Activated CD4-positive, alpha-beta memory T cell treated with anti-CD3 and anti-CD28 coated beads for 36 hours (primary cell): ENCODE data around the gene WDR86. TPM values are rescaled to one million over a fixed set of nuclear protein-coding genes. Genes with fewer than 3 reads are reported as not detected.

ENCODE experiments used
- CTCF ChIA-PET: fragments of 350-600 bp; sonication (Branson Sonifier 250); formaldehyde crosslinking; loops from one replicate; lab custom pipeline; 2021; ENCODE audit warnings: antibody characterized with exemption, inconsistent platforms; lab: Charles Lee
- POLR2A ChIA-PET: fragments of 350-600 bp; sonication (Branson Sonifier 250); formaldehyde crosslinking; loops from one replicate; lab custom pipeline; 2021; ENCODE audit warnings: antibody characterized with exemption; lab: Charles Lee
- DNase-seq: peaks from one replicate; pipeline ENCODE4 v3.0.0-alpha.2; 2020
- H3K27ac Mint-ChIP-seq: one replicate; pipeline ENCODE4 v1.8.0; 2021; ENCODE audit warnings: mixed read lengths
- H3K27me3 Mint-ChIP-seq: one replicate; pipeline ENCODE4 v1.8.0; 2021; ENCODE audit warnings: mixed read lengths
- H3K36me3 Mint-ChIP-seq: one replicate; pipeline ENCODE4 v1.8.0; 2021; ENCODE audit warnings: mixed read lengths
- H3K4me1 Mint-ChIP-seq: one replicate; pipeline ENCODE4 v1.8.0; 2021; ENCODE audit warnings: low read depth, mixed read lengths
- H3K4me3 Mint-ChIP-seq: one replicate; pipeline ENCODE4 v1.8.0; 2021; ENCODE audit warnings: mild to moderate bottlenecking, mixed read lengths
- H3K9me3 Mint-ChIP-seq: one replicate; pipeline ENCODE4 v1.8.0; 2021; ENCODE audit warnings: mixed read lengths
- intact Hi-C: fragments of 100-400 bp; cut with micrococcal nuclease; formaldehyde crosslinking; loops from one replicate; pipeline ENCODE4 v1.15.1; 2023
- total RNA-seq, 2 experiments: library from RNA; stranded (reverse); gene quantifications; one replicate each; pipeline ENCODE4 v1.2.3, GENCODE V29; 2021

Gene WDR86
- total RNA-seq, 2 experiments from 2014 or later = 0.17 to 0.43 TPM

DNA sequence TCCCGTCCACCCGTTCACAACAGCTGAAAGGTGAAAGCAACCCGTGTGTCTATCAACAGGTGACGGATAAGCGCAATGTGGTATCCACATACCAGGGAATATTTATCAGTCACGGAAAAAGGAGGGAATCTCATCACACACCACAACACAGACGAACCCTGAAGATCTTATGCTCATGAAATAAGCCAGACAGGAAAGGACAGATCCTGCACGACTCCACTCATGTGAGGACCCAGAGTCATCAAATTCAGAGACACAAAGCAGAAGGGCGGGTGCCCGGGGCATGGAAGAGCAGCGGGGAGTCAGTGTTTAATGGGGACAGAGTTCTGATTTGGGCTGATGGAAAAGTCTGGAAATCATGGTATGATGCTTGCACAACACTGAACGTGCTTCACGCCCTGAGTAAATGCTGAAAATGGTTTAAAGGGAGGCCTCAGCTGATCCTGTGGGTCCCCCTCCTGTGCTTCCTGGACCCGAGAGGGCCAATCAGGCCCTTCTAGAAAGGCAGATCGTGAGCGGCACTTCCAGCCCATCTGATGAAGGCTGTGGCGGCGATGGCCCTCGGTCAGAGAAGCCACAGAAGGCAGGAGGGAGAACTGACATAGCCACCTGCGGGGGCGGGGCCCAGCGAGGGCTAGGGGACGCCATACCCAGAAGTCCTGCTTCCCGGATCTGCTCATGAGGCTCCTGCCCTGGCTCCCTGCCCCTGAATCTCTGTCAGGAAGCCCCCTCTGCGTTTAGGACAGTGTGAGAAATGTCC is 19.1 kb downstream of the WDR86 start:
- POLR2A ChIA-PET = no interaction called here
- intact Hi-C loops = no loop called here
- no peak overlapping the region for H3K4me3 Mint-ChIP-seq
- H3K9me3 Mint-ChIP-seq = no peaks in the 10 kb centered on the region
- DNase-seq = no peak
- CTCF ChIA-PET = interaction anchor here (1.1 kb wide), 1 partner anchor 57 kb away, joined by 3 read pairs; no protein-coding TSS in a partner anchor
- no peak overlapping the region for H3K27ac Mint-ChIP-seq
- H3K36me3 Mint-ChIP-seq = no peaks in the 10 kb centered on the region
- H3K4me1 Mint-ChIP-seq = no peaks in the 10 kb centered on the region
- no peaks in the 10 kb centered on the region for H3K27me3 Mint-ChIP-seq

DNA sequence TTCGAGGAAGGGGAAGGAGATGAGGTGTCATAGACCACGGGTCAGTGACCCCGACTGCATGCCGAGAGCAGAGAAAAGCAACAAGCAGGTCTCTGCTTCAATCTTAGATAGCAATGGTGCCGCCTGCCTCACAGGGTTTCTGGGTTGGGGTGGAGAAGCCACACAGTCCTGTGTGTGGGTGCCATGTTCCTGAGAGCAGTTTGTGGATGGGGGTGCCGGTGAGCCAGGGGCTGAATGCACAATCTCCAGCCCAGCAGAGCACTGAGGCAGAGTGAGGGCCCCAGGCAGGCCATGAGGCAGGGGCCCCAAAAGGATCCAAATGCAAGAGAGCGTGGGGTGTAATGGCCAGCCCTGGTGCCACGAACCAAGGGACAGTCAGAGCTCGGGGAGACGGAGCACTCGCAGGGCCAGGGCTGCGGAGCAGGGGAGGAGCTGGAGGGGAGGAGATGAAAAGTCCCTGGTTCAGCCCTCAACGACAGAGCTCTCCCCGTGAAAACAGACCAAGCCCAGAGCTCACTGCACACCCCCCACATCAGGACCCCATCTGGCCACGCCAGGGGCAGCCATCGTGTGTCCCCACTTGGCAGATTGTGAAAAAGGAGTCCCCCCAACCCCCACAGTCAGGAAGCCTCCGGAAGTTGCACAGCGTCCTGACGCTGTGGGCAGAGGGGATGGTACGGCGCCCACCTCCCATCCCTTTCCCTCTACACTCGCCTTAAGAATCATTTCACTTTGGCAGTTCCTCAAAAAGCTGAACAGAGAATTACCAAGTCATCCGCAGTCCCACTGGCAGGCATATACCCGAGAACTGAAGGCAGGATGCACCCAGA is 19.9 kb downstream of the WDR86 start:
- no peaks in the 10 kb centered on the region for H3K9me3 Mint-ChIP-seq
- no peak for DNase-seq
- H3K4me3 Mint-ChIP-seq = no peak overlapping the region
- no peak overlapping the region for H3K27ac Mint-ChIP-seq
- intact Hi-C loops = no loop called here
- H3K4me1 Mint-ChIP-seq = no peaks in the 10 kb centered on the region
- CTCF ChIA-PET = interaction anchor here (1.1 kb wide), 1 partner anchor 58 kb away, joined by 3 read pairs; no protein-coding TSS in a partner anchor
- H3K36me3 Mint-ChIP-seq = no peaks in the 10 kb centered on the region
- no peaks in the 10 kb centered on the region for H3K27me3 Mint-ChIP-seq
- POLR2A ChIA-PET = no interaction called here

DNA sequence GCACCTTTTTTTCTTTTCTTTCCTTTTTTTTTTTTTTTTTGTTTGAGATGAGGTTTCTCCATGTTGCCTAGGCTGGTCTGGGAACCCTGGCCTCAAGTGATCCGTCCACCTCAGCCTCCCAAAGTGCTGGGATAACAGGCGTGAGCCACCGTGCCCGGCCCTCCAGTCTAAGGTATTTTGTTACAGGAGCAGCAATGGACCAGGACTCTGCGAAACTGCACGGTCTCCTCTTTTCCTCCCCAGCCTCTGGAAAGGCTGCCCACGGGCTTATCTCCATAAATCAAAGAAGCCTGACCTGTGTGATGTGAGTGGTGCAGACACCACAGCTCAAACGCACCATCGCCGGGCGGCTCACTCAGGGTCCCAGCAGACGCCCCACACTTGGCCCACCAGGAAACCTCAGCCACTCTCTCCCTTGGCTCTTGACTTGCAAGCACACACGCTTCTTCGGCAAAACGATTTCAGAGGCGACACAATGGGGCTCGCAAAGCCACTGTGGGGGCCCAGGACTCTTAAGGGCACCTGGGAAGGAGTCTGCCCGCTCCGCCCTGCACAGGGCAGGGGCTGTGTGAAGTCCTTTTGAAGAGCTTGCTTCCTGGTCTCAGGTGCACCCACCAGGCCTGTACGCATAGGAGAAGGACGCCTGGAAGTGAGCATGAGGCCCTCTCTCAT is 20.6 kb downstream of the WDR86 start:
- POLR2A ChIA-PET = no interaction called here
- intact Hi-C loops = no loop called here
- DNase-seq = no peak
- Mint-ChIP-seq H3K9me3 (no peaks in the 10 kb centered on the region), H3K4me3 (no peak overlapping the region), H3K27me3 (no peaks in the 10 kb centered on the region), H3K4me1 (no peaks in the 10 kb centered on the region), H3K36me3 (no peaks in the 10 kb centered on the region), H3K27ac (no peak overlapping the region)
- CTCF ChIA-PET = interaction anchor here (1.1 kb wide), 1 partner anchor 59 kb away, joined by 3 read pairs; no protein-coding TSS in a partner anchor

DNA sequence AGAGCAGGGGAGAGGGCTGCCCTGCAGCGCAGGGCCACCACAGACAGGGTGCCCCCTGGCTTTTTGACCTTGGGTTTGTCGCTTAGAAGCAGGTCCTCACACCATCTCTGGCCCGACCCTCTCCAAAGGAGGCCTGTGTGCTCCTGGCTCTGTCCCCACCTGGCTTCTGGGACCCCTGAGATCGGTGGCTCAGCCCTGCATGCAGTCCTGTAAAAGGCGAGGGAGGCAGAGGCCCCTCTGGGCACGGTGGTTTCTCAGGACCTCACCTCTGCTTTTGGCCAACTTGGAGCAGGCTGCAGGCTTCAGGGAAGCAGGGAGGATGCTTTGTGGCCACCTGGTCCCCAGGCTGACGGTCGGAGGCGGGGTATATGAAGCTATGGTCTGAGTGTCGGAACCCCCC is 21.4 kb downstream of the WDR86 start:
- no peak for DNase-seq
- H3K4me1 Mint-ChIP-seq = no peaks in the 10 kb centered on the region
- H3K36me3 Mint-ChIP-seq = no peaks in the 10 kb centered on the region
- ChIA-PET POLR2A (no interaction called here), CTCF (no interaction called here)
- no peak overlapping the region for H3K4me3 Mint-ChIP-seq
- no peaks in the 10 kb centered on the region for H3K9me3 Mint-ChIP-seq
- intact Hi-C loops = no loop called here
- H3K27ac Mint-ChIP-seq = no peak overlapping the region
- peaks cover 2% of the 10 kb centered on the region for H3K27me3 Mint-ChIP-seq

DNA sequence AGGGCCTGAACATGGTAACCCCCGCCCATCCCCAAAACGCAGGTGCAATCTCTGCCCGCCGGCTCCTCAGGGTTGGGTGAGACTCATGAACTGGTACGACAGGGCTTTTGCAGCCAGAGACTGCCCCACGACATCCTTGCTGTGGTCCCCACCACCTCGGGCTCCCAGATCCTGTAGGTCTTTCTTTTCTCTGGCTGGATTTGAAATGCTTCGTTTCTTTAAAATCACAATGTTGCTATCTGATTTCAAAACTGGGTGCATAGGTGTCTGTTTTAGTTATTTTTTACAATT is 21.9 kb downstream of the WDR86 start:
- intact Hi-C loops = no loop called here
- no peak for DNase-seq
- ChIA-PET POLR2A (no interaction called here), CTCF (no interaction called here)
- Mint-ChIP-seq H3K9me3 (no peaks in the 10 kb centered on the region), H3K36me3 (no peaks in the 10 kb centered on the region), H3K4me1 (no peaks in the 10 kb centered on the region), H3K4me3 (no peak overlapping the region), H3K27ac (no peak overlapping the region), H3K27me3 (peaks cover 3% of the 10 kb centered on the region)

DNA sequence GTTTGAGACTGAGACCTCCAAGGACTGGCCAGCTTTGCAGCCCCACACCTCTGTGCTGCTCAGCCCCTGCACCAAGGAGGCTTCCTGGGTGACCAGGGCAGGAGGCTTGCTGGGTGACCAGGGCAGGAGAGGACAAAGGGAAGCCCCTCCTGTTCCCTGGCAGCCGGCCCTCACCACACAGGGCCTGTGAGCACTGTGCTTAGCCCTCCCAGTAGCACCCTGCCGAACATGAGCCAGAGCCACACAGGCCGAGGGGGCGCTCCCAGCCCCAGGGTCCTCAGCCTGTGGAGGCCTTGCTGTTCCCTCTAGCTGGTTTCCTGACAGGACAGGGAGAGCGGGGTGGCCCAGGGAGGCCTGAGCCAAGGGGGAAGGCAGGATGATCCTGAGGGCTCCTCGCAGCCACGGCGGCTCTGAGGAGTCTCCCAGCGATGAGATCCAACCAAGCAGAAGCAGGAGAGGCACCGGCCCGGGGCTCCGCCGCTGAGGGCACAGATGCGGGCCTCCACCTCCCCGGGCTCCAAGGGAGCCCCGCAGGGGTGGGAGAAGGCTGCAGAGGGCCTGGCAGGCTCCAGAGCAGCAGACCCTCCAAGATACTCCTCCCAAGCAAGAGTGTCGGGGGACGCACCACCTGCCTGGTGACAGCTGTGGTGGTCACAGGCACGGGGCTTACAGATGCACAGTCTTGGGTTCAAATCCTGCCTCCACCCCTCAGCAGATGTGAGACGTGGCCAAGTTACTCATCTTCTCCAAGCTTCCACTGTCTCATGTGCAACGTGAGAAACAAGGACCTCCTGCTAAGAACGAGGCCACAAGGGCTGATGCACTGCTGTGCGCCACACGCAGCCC is 22.5 kb downstream of the WDR86 start:
- Mint-ChIP-seq H3K27ac (no peak overlapping the region), H3K4me1 (peaks cover 2% of the 10 kb centered on the region), H3K27me3 (peaks cover 5% of the 10 kb centered on the region), H3K4me3 (no peak overlapping the region), H3K36me3 (no peaks in the 10 kb centered on the region), H3K9me3 (no peaks in the 10 kb centered on the region)
- POLR2A ChIA-PET = no interaction called here
- DNase-seq = no peak
- intact Hi-C loops = no loop called here
- CTCF ChIA-PET = no interaction called here

DNA sequence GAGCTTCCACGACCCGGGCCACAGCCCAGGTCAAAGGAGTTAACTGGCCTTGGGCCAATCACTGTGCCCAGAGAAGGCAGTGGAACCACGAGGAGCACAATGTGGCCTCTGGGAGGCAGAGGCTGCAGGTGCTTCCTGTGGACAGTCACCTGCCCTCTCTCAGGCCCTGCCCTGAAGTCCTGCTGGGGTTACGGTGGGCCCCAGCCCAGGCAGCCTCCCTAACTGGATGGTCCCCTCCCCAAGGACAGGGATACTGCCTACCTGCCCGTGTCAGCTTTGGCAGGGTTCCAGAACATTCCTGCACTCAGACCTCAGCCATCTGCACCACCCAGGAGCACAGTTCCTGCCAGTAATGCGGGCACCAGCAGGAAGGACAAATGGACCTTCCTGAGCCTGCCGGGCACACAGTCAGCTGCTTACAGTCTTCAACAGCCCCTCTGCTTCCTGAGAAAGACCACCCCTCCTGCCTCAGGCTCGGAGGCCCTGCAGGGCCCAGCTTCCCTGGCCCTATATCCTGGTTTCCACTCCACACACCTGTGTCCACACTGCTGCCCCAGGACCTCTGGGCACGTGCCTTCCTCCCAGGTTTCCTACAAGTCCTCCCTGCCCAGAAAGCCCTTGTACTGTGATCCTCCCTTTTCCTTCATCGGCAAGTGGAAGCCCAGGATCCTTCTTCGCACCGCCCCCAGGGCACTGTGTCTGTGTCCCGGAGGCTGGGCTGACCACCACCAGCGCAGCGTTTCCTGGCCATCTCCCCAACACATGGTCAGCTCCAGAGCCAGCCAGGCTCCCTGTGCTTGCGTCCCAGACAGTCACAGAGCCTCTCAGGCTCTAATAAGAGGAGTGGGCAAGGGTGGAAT is 23.3 kb downstream of the WDR86 start:
- Mint-ChIP-seq H3K9me3 (no peaks in the 10 kb centered on the region), H3K4me1 (peaks cover 6% of the 10 kb centered on the region), H3K4me3 (no peak overlapping the region), H3K27ac (no peak overlapping the region), H3K27me3 (peaks cover 9% of the 10 kb centered on the region), H3K36me3 (no peaks in the 10 kb centered on the region)
- no peak for DNase-seq
- intact Hi-C loops = no loop called here
- ChIA-PET POLR2A (no interaction called here), CTCF (no interaction called here)

DNA sequence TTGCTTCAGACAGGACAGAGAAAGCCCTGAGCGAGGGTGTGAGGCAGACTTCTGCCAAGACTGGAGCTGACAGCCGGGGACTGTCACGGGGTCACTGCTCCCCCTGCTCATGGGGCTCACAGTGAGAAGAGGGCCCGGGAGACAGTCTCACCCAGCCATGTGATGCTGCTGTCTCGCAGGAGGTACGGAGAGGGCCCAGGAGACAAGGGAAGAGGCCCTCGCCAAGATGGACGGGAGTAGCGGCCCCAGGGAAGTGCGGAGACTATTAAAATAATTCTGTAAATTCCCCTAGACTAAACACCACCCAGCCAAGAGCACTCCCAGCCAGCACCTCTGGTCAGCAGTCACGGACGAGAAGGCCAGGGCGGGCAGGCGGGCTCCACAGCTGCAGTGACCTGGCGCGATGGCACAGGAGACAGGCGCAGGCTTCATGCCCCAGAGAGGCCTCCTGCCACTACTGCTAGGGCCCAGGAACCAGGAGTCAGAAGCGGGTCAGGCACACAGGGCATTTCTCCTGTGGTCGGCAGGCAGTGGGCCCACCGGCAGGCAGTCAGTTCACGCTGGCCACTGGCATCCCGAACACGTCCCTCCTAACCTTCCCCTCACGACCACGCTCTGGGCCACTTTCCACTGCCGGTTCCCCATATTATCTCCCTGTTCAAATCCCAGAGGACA is 24.1 kb downstream of the WDR86 start:
- H3K27me3 Mint-ChIP-seq = peaks cover 9% of the 10 kb centered on the region
- ChIA-PET CTCF (no interaction called here), POLR2A (no interaction called here)
- no peaks in the 10 kb centered on the region for H3K9me3 Mint-ChIP-seq
- DNase-seq = no peak
- H3K36me3 Mint-ChIP-seq = no peaks in the 10 kb centered on the region
- H3K4me1 Mint-ChIP-seq = peaks cover 6% of the 10 kb centered on the region
- H3K4me3 Mint-ChIP-seq = no peak overlapping the region
- intact Hi-C loops = no loop called here
- H3K27ac Mint-ChIP-seq = no peak overlapping the region

DNA sequence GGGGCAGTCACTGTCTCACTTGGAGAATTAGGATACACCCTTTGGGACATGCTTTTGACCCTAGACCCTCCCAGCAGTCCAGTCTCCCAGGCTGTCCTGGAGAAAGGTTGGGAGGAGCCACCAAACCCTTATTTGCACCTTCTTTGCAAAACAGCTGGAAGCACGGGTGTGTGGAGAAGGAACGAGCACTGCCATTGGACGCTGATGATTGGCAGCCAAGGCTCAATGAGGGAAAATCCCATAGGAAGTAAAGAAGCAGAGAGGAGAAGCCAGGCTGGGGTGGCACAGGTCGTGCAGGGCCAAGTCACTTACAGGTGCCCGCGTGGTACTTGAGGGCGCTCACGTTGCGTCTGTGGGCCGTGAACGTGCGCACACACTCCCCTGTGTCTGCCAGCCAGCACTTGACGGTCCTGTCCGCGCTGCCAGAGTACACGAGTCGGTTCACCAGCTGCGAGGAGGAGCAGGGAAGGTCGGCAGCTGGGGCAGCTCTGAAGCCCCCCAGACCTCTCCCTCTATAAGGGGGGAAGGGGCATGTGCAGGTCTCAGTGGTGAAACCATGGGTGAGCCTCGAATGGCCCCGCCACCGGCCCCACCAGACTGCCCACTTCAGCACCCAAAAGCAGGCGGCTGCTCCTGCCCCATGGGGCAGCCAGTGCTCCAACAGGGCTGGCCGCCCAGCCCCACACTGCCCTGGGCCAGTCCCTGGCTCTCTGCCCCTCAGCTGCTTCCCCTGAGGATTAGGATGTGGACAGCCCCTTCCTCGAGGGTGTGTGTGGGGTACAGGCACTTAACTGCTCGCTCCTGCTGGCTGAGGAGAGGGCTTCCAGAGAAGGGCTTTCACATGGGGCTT is 24.8 kb downstream of the WDR86 start:
- Mint-ChIP-seq H3K27me3 (peaks cover 9% of the 10 kb centered on the region), H3K27ac (no peak overlapping the region), H3K36me3 (no peaks in the 10 kb centered on the region), H3K9me3 (no peaks in the 10 kb centered on the region), H3K4me1 (peaks cover 6% of the 10 kb centered on the region), H3K4me3 (no peak overlapping the region)
- ChIA-PET CTCF (interaction anchor here (3.1 kb wide), 1 partner anchor 64 kb away, joined by 14 read pairs; no protein-coding TSS in a partner anchor), POLR2A (no interaction called here)
- intact Hi-C loops = no loop called here
- DNase-seq = no peak

DNA sequence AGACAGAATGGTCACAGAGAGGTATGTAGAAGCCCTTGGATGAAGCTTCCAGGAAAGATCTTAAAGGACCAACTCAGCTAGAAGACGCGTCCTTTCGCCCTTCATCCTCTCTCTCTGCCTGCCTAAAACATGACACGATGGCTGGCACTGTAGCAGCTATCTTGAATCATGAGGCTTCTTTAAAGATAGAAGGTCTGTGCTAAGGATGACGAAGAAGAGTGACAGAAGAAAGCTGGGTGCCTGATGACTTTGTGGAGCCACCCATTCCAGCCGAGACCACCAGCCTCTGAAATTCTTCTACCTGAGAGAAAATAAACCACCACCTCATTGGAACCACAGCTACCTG is 25.5 kb downstream of the WDR86 start:
- Mint-ChIP-seq H3K27ac (no peak overlapping the region), H3K4me1 (peaks cover 6% of the 10 kb centered on the region), H3K4me3 (no peak overlapping the region), H3K36me3 (no peaks in the 10 kb centered on the region), H3K27me3 (peaks cover 9% of the 10 kb centered on the region), H3K9me3 (no peaks in the 10 kb centered on the region)
- ChIA-PET POLR2A (no interaction called here), CTCF (interaction anchor here (3.1 kb wide), 1 partner anchor 64 kb away, joined by 14 read pairs; no protein-coding TSS in a partner anchor)
- intact Hi-C loops = no loop called here
- DNase-seq = no peak
